AML-193 (cell line): ENCODE measurements around the gene CASP9.
"Not testable (repeated sequence)": the region's sequence is repeated elsewhere in the genome, so short reads cannot be mapped to it uniquely, and the experiment has no call there.

Source experiments
- DNase-seq, 2 experiments: peaks; one replicate each; lab custom pipeline; 2025; lab: John Stamatoyannopoulos, UW

Gene CASP9

GRCh38 chr1:15525050-15526020, 1.3 kb upstream of the CASP9 start:
- peak in 1 of 2 experiments; percentile 50 for DNase-seq

- DNase-seq: peak; percentile 93
Measured at GRCh38 chr1:15524283-15525049, 451 bp upstream of the CASP9 start.

- DNase-seq: peak in 1 of 2 experiments; percentile 13
Measured at GRCh38 chr1:15523104-15524020, 653 bp downstream of the CASP9 start.

GRCh38 chr1:15522551-15522950, 1.5 kb downstream of the CASP9 start:
- no peak for DNase-seq

GRCh38 chr1:15521206-15521906, 2.7 kb downstream of the CASP9 start:
- not testable (repeated sequence) for DNase-seq

- no peak for DNase-seq
Measured at GRCh38 chr1:15519625-15520024, 4.4 kb downstream of the CASP9 start.

GRCh38 chr1:15515022-15515663, 8.9 kb downstream of the CASP9 start:
- DNase-seq: peak in 1 of 2 experiments; percentile 8

- DNase-seq: not testable (repeated sequence)
Measured at GRCh38 chr1:15514557-15514956, 9.5 kb downstream of the CASP9 start.

- DNase-seq: no peak
Measured at GRCh38 chr1:15513919-15514318, 10.1 kb downstream of the CASP9 start.

- DNase-seq: no peak
Measured at GRCh38 chr1:15513192-15513591, 10.8 kb downstream of the CASP9 start.

- DNase-seq: no peak
Measured at GRCh38 chr1:15510611-15511405, 13.2 kb downstream of the CASP9 start.

- DNase-seq: no peak
Measured at GRCh38 chr1:15509586-15509985, 14.4 kb downstream of the CASP9 start.

GRCh38 chr1:15508700-15509487, 15.1 kb downstream of the CASP9 start:
- DNase-seq: no peak

- DNase-seq: no peak
Measured at GRCh38 chr1:15507278-15507677, 16.7 kb downstream of the CASP9 start.

- DNase-seq: no peak
Measured at GRCh38 chr1:15506831-15507230, 17.2 kb downstream of the CASP9 start.

- DNase-seq: no peak
Measured at GRCh38 chr1:15504436-15504835, 19.6 kb downstream of the CASP9 start.

- peak; percentile 14 to 52 for DNase-seq
Measured at GRCh38 chr1:15501208-15502032, 22.6 kb downstream of the CASP9 start.
